IMR-90 (cell line): ENCODE data around the gene NELL1. TPM values are rescaled to one million over a fixed set of nuclear protein-coding genes. Genes with fewer than 3 reads are reported as not detected.

Source experiments
- ATAC-seq: fragments of 200-7000 bp; cut with Tn5 transposase; 2 replicates; pipeline ENCODE4 v1.9.1; 2020; ENCODE audit warnings: low read depth, mild to moderate bottlenecking, moderate library complexity
- BruUV-seq: library from RNA; stranded (reverse); fragments of 400-500 nt; replicated peaks from 2 replicates; lab custom pipeline; 2021; lab: Mats Ljungman, UMichigan
- CTCF ChIA-PET: fragments of 300-600 bp; formaldehyde crosslinking; extraction: SDS; loops from one replicate; lab custom pipeline; 2021; ENCODE audit warnings: antibody characterized with exemption; lab: Yijun Ruan, JAX
- POLR2A ChIA-PET: fragments of 300-600 bp; sonication (Branson Sonifier 250); formaldehyde crosslinking; loops from one replicate; lab custom pipeline; 2022; ENCODE audit warnings: antibody characterized with exemption; ENCODE audit not compliant: unreplicated experiment; lab: Charles Lee
- DNase-seq: peaks from one replicate; pipeline ENCODE4 v3.0.0; 2013
- H2AFZ ChIP-seq: replicated peaks from 2 replicates; pipeline ENCODE3; 2013; ENCODE audit warnings: low read length, mild to moderate bottlenecking; ENCODE audit not compliant: poor library complexity
- H2AK5ac ChIP-seq: 2 replicates; pipeline ENCODE4 v1.6.1; 2013; ENCODE audit warnings: low read depth, low read length, inconsistent platforms
- H2AK9ac ChIP-seq: replicated peaks from 2 replicates; pipeline ENCODE3; 2013; ENCODE audit warnings: mild to moderate bottlenecking, low read depth, low read length, moderate library complexity; ENCODE audit not compliant: poor library complexity
- H2BK120ac ChIP-seq: 2 replicates; pipeline ENCODE4 v1.6.1; 2013; ENCODE audit warnings: low read depth, low read length, inconsistent platforms
- H2BK15ac ChIP-seq: 3 replicates; pipeline ENCODE4 v1.6.1; 2013; ENCODE audit warnings: low read depth, low read length, inconsistent platforms
- H2BK20ac ChIP-seq: 2 replicates; pipeline ENCODE4 v1.6.1; 2013; ENCODE audit warnings: low read depth, mild to moderate bottlenecking, inconsistent platforms, low read length, moderate library complexity
- H2BK5ac ChIP-seq: 2 replicates; pipeline ENCODE4 v1.6.1; 2013; ENCODE audit warnings: mild to moderate bottlenecking, low read depth, low read length, inconsistent platforms; ENCODE audit not compliant: poor library complexity, severe bottlenecking
- H3K14ac ChIP-seq: replicated peaks from 2 replicates; pipeline ENCODE4 v1.6.1; 2013; ENCODE audit warnings: low read depth, low read length, inconsistent platforms
- H3K18ac ChIP-seq: 2 replicates; pipeline ENCODE4 v1.6.1; 2013; ENCODE audit warnings: low read depth, low read length, control low read depth
- H3K23ac ChIP-seq: 2 replicates; pipeline ENCODE4 v1.6.1; 2013; ENCODE audit warnings: low read depth, low read length, inconsistent platforms
- H3K27ac ChIP-seq: 2 replicates; pipeline ENCODE4 v1.5.1; 2013; ENCODE audit warnings: mild to moderate bottlenecking, control low read depth, low read length; ENCODE audit not compliant: insufficient read depth
- H3K27me3 ChIP-seq: 2 replicates; pipeline ENCODE4 v1.6.1; 2013; ENCODE audit warnings: low read length; ENCODE audit not compliant: control insufficient read depth, insufficient read depth
- H3K36me3 ChIP-seq: 2 replicates; pipeline ENCODE4 v1.6.1; 2013; ENCODE audit warnings: low read length, mixed read lengths; ENCODE audit not compliant: control insufficient read depth, insufficient read depth
- H3K4ac ChIP-seq: 2 replicates; pipeline ENCODE4 v1.6.1; 2013; ENCODE audit warnings: low read depth, low read length, inconsistent platforms
- H3K4me1 ChIP-seq: 2 replicates; pipeline ENCODE4 v1.6.1; 2013; ENCODE audit warnings: low read length, mixed read lengths; ENCODE audit not compliant: control insufficient read depth, insufficient read depth
- H3K4me2 ChIP-seq: 2 replicates; pipeline ENCODE4 v1.6.1; 2013; ENCODE audit warnings: low read depth, mild to moderate bottlenecking, control low read depth, low read length, moderate library complexity
- H3K4me3 ChIP-seq: 2 replicates; pipeline ENCODE4 v1.5.1; 2013; ENCODE audit warnings: low read depth, mild to moderate bottlenecking, control low read depth, low read length, moderate library complexity; ENCODE audit not compliant: insufficient read depth
- H3K56ac ChIP-seq: 2 replicates; pipeline ENCODE4 v1.6.1; 2013; ENCODE audit warnings: low read length, inconsistent platforms; ENCODE audit not compliant: insufficient read depth; ENCODE audit errors: extremely low read depth
- H3K79me1 ChIP-seq, 2 experiments: 2 replicates each; pipeline ENCODE4 v1.6.1; 2013; ENCODE audit warnings: low read length in 2 of 2, inconsistent platforms in 1 of 2, low read depth in 1 of 2
- H3K9ac ChIP-seq: 2 replicates; pipeline ENCODE4 v1.6.1; 2013; ENCODE audit warnings: low read depth, low read length, control low read depth
- H3K9me1 ChIP-seq: 2 replicates; pipeline ENCODE4 v1.6.1; 2013; ENCODE audit warnings: low read length, inconsistent platforms; ENCODE audit not compliant: insufficient read depth
- H3K9me3 ChIP-seq: 2 replicates; pipeline ENCODE4 v1.6.1; 2013; ENCODE audit warnings: low read length; ENCODE audit not compliant: control insufficient read depth, insufficient read depth
- H4K20me1 ChIP-seq: 2 replicates; pipeline ENCODE4 v1.6.1; 2013; ENCODE audit warnings: low read length, inconsistent platforms; ENCODE audit not compliant: insufficient read depth
- H4K5ac ChIP-seq: 2 replicates; pipeline ENCODE4 v1.6.1; 2013; ENCODE audit warnings: mild to moderate bottlenecking, low read depth, low read length, control low read depth
- H4K8ac ChIP-seq, 2 experiments: 2 replicates each; pipeline ENCODE4 v1.6.1; 2013; ENCODE audit warnings: low read depth in 2 of 2, low read length in 2 of 2, control low read depth in 1 of 2, inconsistent platforms in 1 of 2
- H4K91ac ChIP-seq: 2 replicates; pipeline ENCODE4 v1.6.1; 2013; ENCODE audit warnings: low read depth, low read length, inconsistent platforms; ENCODE audit not compliant: insufficient read depth
- BHLHE40 ChIP-seq: fragments of 150-350 bp; IDR thresholded peaks from 2 replicates; pipeline ENCODE4 v1.6.1; 2016; ENCODE audit warnings: mild to moderate bottlenecking, low read depth, low read length
- CEBPB ChIP-seq: IDR thresholded peaks from 2 replicates; pipeline ENCODE4 v1.6.1; 2012; ENCODE audit warnings: low read depth, low read length, improper control_type of control experiment
- CHD1 ChIP-seq: IDR thresholded peaks from 2 replicates; pipeline ENCODE4 v1.6.1; 2012; ENCODE audit warnings: low read depth, low read length, improper control_type of control experiment
- CTCF ChIP-seq: conservative IDR thresholded peaks from 2 replicates; pipeline ENCODE4 v1.5.1; 2012; ENCODE audit warnings: mild to moderate bottlenecking, low read depth, low read length, improper control_type of control experiment
- ELK1 ChIP-seq: fragments of 150-350 bp; IDR thresholded peaks from 2 replicates; pipeline ENCODE4 v1.6.1; 2016; ENCODE audit warnings: low read depth, mild to moderate bottlenecking, low read length, moderate library complexity, borderline replicate concordance
- FOS ChIP-seq: fragments of 150-350 bp; IDR thresholded peaks from 2 replicates; pipeline ENCODE4 v1.6.1; 2016; ENCODE audit warnings: low read depth, low read length
- MAFK ChIP-seq: IDR thresholded peaks from 2 replicates; pipeline ENCODE4 v1.6.1; 2012; ENCODE audit warnings: low read depth, low read length, improper control_type of control experiment
- MAZ ChIP-seq: IDR thresholded peaks from 2 replicates; pipeline ENCODE4 v1.6.1; 2012; ENCODE audit warnings: low read depth, mild to moderate bottlenecking, low read length, improper control_type of control experiment, moderate library complexity, borderline replicate concordance
- MXI1 ChIP-seq: IDR thresholded peaks from 2 replicates; pipeline ENCODE4 v1.6.1; 2012; ENCODE audit warnings: low read depth, mild to moderate bottlenecking, low read length, moderate library complexity, borderline replicate concordance
- POLR2A ChIP-seq: IDR thresholded peaks from 2 replicates; pipeline ENCODE4 v1.6.1; 2012; ENCODE audit warnings: mild to moderate bottlenecking, low read depth, low read length
- RAD21 ChIP-seq: IDR thresholded peaks from 2 replicates; pipeline ENCODE4 v1.6.1; 2012; ENCODE audit warnings: low read length, improper control_type of control experiment
- RCOR1 ChIP-seq: IDR thresholded peaks from 2 replicates; pipeline ENCODE4 v1.6.1; 2012; ENCODE audit warnings: mild to moderate bottlenecking, low read length, improper control_type of control experiment; ENCODE audit not compliant: insufficient replicate concordance
- RFX5 ChIP-seq: IDR thresholded peaks from 2 replicates; pipeline ENCODE4 v1.8.0; 2012; ENCODE audit warnings: low read depth, mild to moderate bottlenecking, low read length, moderate library complexity
- USF2 ChIP-seq: fragments of 150-350 bp; IDR thresholded peaks from 2 replicates; pipeline ENCODE4 v1.6.1; 2017; ENCODE audit warnings: mild to moderate bottlenecking, antibody characterized with exemption, low read length, low read depth
- WGBS, 2 experiments: methylation state at CpG; one replicate each; pipeline versions ENCODE4 v1.1.5 to v1.1.7; 2013; ENCODE audit warnings: missing lambda C conversion rate in 2 of 2; ENCODE audit not compliant: insufficient read length in 1 of 2; ENCODE audit errors: extremely low coverage in 2 of 2; 5-methylcytosine and 5-hydroxymethylcytosine counted together
- dilution Hi-C: fragments of 300-500 bp; cut with HindIII; formaldehyde crosslinking; loops from one replicate; pipeline ENCODE4 v1.14.3; 2018; ENCODE audit warnings: low sequenced_read_pairs; ENCODE audit not compliant: unreplicated experiment
- in situ Hi-C: fragments of 300-500 bp; cut with MboI; formaldehyde crosslinking; loops from 3 replicates; pipeline ENCODE4 v1.14.3; 2019; ENCODE audit warnings: low sequenced_read_pairs, inconsistent platforms, mixed read lengths
- intact Hi-C: fragments of 100-400 bp; cut with micrococcal nuclease; formaldehyde crosslinking; loops from 2 replicates; pipeline ENCODE4 v1.10.0; 2022
- polyA plus RNA-seq, 3 experiments: library from polyadenylated mRNA; depleted of rRNA; stranded (reverse); fragments of >200 nt; gene quantifications; 2 replicates each; pipeline ENCODE4 v1.2.3, GENCODE V29; 2012; ENCODE audit warnings: low replicate concordance in 1 of 3
- total RNA-seq: library from RNA; depleted of rRNA; stranded (reverse); fragments of >200 nt; gene quantifications from 2 replicates; pipeline ENCODE4 v1.2.3, GENCODE V29; 2012

NELL1 gene
- total and polyA plus RNA-seq, 2 of the 4 experiments (the other 2 are of a cell fraction), result not detected

GRCh38 chr11:20881328-20882079 lies 212.1 kb downstream of the NELL1 start:
- Histone ChIP-seq H3K79me1 (no peaks in the 10 kb centered on the region), H3K4ac (no peak overlapping the region), H2AK9ac (no peak overlapping the region), H2BK20ac (no peak overlapping the region), H2BK5ac (no peak overlapping the region), H4K5ac (no peak overlapping the region), H3K14ac (no peak overlapping the region), H3K36me3 (no peaks in the 10 kb centered on the region), H3K4me1 (no peaks in the 10 kb centered on the region), H3K56ac (no peak overlapping the region), H3K9ac (no peak overlapping the region), H3K23ac (no peak overlapping the region), H3K27ac (no peak overlapping the region), H3K27me3 (no peaks in the 10 kb centered on the region), H3K18ac (no peak overlapping the region), H4K20me1 (no peaks in the 10 kb centered on the region), H2BK15ac (no peak overlapping the region), H3K9me3 (peaks cover 13% of the 10 kb centered on the region), H4K8ac (no peak overlapping the region), H2AFZ (no peak overlapping the region), H2BK120ac (no peak overlapping the region), H4K91ac (no peak overlapping the region), H3K4me3 (no peak overlapping the region), H3K9me1 (no peaks in the 10 kb centered on the region), H3K4me2 (no peak overlapping the region), H2AK5ac (no peak overlapping the region)
- BruUV-seq, result no TSS peak
- TF ChIP-seq MXI1, result no peak
- no peak for TF ChIP-seq RAD21
- no peak for TF ChIP-seq MAFK
- no peak for TF ChIP-seq CHD1
- no peak for TF ChIP-seq USF2
- no peak for TF ChIP-seq CTCF
- no peak for TF ChIP-seq POLR2A
- no peak for TF ChIP-seq MAZ
- no peak for TF ChIP-seq ELK1
- no peak for TF ChIP-seq RFX5
- no peak for TF ChIP-seq CEBPB
- TF ChIP-seq BHLHE40, result no peak
- TF ChIP-seq RCOR1, result no peak
- TF ChIP-seq FOS, result no peak
- intact Hi-C loops, result no loop called here
- POLR2A ChIA-PET, result no interaction called here
- dilution Hi-C loops, result no loop called here
- DNase-seq, result no peak
- ATAC-seq, result no peak
- CTCF ChIA-PET, result interaction anchor here (0.6 kb wide), 1 partner anchor 228 kb away, joined by 5 read pairs; no protein-coding TSS in a partner anchor
- no CpG with 5 or more reads among the region's 5 CpGs for WGBS, 2 experiments
- in situ Hi-C loops, result no loop called here
